ENCODE measurements around the gene UGCG.
"Not testable (repeated sequence)": the region's sequence is repeated elsewhere in the genome, so short reads cannot be mapped to it uniquely, and the experiment has no call there.

The UGCG gene

DNA sequence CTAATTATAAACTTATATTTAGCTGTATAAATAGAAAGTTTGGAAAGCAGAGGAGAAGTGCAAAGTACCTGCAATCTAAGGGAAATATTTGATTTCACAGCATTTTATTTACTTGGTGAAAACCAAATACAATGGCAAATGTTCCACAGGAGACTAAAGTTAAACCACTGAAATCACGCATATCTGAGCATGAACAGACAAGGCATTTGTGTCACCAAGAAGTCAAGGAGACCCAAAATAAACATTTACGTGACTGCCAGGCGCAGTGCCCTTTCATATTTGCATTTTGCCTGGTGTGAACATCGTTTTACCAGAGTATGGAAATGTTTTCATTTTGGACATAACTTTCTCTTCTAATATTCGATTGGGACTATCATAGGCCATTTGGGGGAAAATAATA is 20.6 kb downstream of the UGCG start:
- in situ Hi-C loops (cut with MboI; ENCODE audit: low sequenced_read_pairs), result no loop called here

DNA sequence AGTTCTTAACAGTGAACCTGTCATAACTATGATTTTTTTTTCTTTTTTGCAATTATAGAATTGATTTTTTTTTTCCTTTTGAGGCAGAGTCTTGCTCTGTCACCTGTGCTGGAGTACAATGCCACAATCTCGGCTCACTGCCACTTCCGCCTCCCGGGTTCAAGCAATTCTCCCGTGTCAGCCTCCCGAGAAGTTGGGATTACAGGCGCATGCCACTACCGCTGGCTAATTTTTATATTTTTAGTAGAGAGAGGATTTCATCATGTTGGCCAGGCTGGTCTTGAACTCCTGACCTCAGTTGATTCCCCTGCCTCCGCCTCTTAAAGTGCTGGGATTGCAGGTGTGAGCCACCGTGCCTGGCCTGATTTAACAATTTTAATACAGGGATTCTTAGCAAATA is 21.4 kb downstream of the UGCG start:
- in situ Hi-C loops (cut with MboI; ENCODE audit: low sequenced_read_pairs), result no loop called here

DNA sequence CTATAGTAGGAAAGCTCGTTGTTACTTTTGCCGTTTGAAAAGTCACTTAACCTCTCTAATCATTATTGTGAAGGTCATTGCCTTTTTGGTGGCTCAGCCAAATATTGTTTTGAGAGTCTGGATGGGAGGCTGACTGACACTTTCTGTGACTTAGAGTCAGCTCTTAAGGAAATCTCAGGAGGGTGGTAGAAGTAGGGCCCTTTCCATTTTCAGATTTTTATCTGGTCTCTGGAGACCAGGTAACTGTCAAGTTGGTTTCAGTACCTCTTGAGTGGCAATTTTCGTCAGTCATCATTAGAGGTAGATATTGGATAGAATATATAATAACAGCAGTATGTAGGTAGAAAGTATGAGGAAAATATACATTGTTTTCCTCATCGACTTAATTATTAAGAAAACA is 23.3 kb downstream of the UGCG start:
- in situ Hi-C loops (cut with MboI; ENCODE audit: low sequenced_read_pairs), result no loop called here

GRCh38 chr9:111920531-111920930 is 23.9 kb downstream of the UGCG start:
- in situ Hi-C loops (cut with MboI; ENCODE audit: low sequenced_read_pairs), result no loop called here

DNA sequence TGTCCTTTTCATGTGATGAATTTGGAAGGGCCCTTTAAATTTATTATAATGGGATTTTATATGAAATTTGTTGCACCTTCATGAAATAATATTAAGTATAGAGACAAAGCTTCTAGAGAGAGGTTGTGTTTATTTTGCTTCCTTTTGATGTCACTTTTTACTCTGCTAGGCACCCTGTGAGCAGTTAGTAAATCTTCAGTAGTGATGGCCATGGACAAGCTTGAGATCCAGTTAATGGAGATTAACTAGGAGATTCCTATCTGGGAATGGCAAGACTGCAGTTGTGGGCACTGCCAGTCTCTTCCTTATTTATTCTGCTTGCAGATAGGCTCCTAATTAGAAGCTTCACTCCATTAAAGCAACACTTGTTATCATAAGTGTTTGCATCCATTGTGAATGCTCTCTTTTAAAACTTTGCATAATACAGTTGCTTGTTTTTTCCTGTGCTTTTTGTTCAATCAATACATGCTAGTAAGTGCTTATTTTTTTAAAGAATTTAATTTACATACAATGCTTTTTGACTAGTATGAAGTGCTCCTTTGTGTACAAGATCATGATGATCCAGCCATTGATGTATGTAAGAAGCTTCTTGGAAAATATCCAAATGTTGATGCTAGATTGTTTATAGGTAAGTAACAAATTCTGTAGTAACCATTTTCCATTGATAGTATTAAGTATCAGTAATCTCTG is 25.9 kb downstream of the UGCG start:
- in situ Hi-C loops (cut with MboI; ENCODE audit: low sequenced_read_pairs), result no loop called here

- in situ Hi-C loops (cut with MboI; ENCODE audit: low sequenced_read_pairs), result no loop called here
Observed at GRCh38 chr9:111924281-111924680, 27.7 kb downstream of the UGCG start.

DNA sequence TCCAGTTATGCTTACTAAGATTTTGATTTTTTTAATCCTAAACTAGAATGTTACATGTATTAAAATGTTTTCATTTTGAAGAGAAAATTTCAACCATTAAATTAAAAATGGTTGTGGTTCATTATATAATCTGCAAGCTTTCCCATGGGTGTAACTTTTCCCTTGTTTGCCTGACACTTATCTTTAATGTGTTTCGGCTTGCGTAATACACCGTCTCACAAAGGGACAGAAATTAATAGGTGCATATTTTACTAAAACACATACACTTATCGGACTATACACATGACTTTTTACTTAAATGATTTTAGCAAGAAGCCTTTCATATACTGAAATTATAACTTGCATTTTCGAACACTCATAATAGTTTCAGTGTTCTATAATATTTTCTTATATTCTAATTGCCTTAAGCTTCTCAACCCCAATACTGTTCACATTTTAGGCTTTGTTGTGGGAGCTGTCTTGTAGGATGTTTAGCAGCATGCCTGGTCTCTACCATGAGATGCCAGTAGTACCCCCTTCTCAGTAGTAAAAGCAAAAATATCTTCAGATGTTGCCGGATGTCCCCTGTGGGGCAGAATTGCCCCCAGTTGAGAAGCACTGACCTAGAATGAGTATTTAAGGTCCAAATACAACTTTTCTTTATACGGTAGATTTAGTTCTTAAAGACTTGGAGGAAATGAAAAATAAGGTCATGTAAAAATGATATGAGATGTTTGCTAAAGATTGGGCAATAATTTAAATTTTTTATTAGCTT is 28.6 kb downstream of the UGCG start:
- in situ Hi-C loops (cut with MboI; ENCODE audit: low sequenced_read_pairs), result no loop called here

DNA sequence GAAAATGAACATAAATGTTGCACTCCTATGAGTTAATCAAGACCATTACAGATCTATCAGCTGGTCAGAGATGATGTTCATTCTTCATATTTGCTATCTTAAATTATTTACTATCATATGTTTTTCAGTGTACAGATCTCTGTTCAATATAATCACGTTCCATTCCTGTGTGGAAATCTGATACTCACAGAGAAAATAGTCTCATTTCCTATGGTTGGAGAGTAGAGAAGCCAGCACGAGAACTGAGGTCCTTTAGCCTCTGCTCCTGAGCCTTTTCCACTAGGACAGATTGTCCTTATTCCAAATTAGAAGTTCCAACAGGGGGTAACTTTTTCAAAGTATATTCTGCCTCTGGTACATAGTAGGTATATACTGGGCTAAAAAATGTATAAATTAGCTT is 29.2 kb downstream of the UGCG start:
- in situ Hi-C loops (cut with MboI; ENCODE audit: low sequenced_read_pairs), result no loop called here

DNA sequence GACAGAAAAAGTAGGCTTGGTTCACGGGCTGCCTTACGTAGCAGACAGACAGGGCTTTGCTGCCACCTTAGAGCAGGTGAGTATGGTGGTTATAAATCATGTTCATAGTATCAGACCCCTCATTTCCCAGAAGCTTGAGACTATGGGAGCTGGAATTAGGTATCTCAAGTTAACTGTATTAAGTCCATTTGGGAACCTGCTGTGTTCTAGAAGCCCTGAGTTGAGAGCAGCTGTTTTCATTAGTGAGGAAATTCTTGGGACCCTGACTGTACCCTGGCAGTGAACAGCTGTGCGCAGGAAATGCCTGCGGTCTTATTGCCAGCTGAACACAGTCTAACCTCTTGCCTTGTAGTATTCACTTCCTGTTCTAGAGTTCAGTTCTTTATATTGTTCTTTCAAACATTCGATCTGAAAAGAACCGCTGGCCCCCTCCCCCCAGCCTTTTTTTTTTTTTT is 29.8 kb downstream of the UGCG start:
- in situ Hi-C loops (cut with MboI; ENCODE audit: low sequenced_read_pairs), result no loop called here

GRCh38 chr9:111928359-111928720 is 31.7 kb downstream of the UGCG start:
- in situ Hi-C loops (cut with MboI; ENCODE audit: low sequenced_read_pairs), result no loop called here

- in situ Hi-C loops (cut with MboI; ENCODE audit: low sequenced_read_pairs), result no loop called here
Observed at GRCh38 chr9:111934747-111935146, 38.1 kb downstream of the UGCG start.

DNA sequence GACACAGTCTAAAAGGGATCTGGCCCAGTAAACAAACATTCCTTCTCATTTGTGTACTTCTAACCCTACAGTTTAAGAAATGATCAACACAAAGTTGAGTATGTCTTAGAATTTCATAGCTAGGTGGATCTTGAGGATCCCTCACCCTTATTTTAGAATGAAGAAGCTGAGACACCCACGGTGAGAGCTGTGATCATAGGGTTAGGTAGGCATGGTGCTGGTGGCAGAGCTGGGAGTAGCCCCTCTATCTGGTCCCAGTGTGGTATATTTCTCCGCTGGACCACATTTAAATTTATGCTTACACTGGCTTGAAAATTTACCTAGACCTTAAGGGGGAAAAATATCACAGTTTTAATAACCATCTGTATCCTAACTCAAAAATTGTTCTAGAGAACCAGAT is 39.8 kb downstream of the UGCG start:
- in situ Hi-C loops (cut with MboI; ENCODE audit: low sequenced_read_pairs), result no loop called here

DNA sequence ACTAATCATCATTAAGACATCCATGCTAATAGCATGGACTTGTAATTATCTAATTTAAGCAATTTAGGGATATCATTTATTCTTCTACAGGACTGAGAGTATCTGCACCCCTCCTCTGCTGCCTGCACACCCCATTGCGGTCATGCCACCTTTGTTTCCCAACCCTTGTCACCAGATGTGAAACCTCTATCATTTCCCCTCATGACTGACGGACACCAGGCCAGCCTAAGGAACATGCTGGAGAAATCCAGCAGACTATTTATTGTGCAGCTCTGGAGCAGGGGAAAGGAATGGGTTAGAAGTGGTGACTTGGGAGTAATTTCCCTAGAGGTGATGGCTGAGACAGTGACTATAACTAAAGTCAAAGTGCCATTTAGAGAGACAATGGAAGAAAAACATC is 40.7 kb downstream of the UGCG start:
- in situ Hi-C loops (cut with MboI; ENCODE audit: low sequenced_read_pairs), result no loop called here

- in situ Hi-C loops (cut with MboI; ENCODE audit: low sequenced_read_pairs), result no loop called here
Observed at GRCh38 chr9:111937781-111938426, 41.3 kb downstream of the UGCG start.

- in situ Hi-C loops (cut with MboI; ENCODE audit: low sequenced_read_pairs), result no loop called here
Observed at GRCh38 chr9:111938427-111938800, 41.8 kb downstream of the UGCG start.

DNA sequence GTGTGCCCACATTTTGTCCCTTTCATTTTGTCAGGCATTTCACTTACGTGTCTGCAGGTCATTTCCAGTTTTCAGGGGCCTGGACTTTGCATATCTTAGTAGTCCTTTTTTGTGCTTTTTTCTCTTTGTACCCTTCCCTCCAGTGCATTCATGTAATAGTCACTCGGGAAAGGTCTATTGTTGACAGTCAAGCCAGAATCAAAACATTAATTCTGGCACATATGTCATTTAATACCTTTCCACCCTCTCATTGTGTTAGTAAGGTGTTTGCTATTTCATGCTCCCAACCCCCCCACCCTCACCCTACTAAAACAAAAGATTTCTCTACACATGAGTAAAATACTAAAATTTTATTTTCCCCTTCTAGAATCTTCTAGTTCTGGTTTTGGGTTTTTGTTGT is 42.7 kb downstream of the UGCG start:
- in situ Hi-C loops (cut with MboI; ENCODE audit: low sequenced_read_pairs), result no loop called here

DNA sequence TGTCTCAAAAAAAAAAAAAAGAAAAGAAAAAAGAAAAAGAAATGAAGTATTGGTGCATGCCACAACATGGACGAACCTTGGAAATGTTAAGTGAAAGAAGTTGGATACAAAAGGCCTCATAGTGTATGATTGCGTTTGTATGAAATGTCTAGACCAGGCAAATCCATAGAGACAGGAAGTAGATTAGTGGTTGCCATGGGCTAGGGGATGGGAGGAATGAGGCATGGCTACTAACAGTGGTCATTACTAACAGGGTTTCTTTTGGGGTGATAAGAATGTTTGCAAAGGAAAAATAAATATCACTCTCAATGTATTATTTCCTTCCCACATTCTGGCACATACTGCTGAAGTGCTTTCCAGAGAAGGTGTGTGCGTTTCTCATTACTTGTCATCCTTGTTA is 44.1 kb downstream of the UGCG start:
- in situ Hi-C loops (cut with MboI; ENCODE audit: low sequenced_read_pairs), result no loop called here

DNA sequence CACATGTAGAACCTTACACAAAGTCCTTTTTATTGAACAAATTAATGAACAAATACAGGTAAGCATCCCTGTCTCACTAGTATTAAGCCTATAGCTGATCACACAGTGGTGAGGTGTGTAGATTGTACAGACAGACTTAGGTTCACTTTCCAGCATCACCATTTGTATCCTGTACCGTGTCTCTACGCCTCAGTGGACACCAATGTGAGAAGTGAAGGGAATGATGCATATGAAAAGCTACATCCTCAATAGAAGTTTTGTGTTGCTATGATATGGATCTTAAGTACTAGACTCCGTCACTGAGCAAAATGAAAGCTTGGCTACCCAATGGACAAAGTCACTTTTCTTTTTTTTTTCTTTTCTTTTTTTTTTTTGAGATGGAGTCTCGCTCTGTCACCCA is 46.6 kb downstream of the UGCG start:
- in situ Hi-C loops (cut with MboI; ENCODE audit: low sequenced_read_pairs), result no loop called here

GRCh38 chr9:111943746-111944145 is 47.1 kb downstream of the UGCG start:
- in situ Hi-C loops (cut with MboI; ENCODE audit: low sequenced_read_pairs), result no loop called here

DNA sequence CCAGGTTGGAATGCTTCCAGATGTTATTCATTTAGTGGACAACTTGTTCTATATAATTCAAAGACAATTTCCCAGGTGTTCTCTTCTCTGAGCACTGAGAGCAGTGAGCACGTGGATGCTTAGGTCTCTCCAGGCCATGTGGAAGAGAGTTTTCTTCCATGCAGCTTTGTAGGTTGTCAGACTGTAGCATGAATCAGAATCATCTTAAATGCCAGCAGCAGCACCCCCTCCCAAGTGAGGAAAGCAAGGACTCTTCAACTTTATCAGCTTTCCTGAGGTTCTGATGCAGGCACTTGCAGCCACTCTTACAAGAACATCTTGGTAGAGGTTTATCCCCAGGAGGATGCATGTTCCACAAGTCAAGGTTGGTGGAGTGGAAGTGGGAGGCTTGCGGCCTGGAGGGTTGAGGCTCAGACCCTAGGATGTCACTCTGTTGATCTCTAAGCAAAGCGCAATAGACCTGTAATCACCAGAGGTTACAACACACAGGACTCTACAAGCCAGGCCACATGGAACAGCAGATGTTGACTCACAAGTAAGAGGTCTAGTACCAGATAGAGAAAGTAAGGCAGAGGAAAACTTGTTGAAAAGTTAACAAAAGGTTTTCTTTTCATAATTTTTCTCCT is 47.7 kb downstream of the UGCG start:
- in situ Hi-C loops (cut with MboI; ENCODE audit: low sequenced_read_pairs), result no loop called here

- in situ Hi-C loops (cut with MboI; ENCODE audit: low sequenced_read_pairs), result no loop called here
Observed at GRCh38 chr9:111945216-111945615, 48.6 kb downstream of the UGCG start.

DNA sequence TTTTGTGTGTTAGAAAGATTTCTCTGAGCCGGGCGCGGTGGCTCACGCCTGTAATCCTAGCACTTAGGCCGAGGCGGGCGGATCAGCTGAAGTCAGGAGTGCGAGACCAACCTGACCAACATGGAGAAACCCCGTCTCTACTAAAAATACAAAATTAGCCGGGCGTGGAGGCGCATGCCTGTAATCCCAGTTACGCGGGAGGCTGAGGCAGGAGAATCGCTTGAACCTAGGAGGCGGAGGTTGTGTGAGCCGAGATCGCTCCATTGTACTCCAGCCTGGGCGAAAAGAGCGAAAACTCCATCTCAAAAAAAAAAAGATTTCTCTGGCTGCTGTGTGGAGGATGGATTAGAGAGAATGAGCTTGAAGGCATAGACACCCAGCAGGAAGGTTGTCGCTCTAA is 51.5 kb downstream of the UGCG start:
- in situ Hi-C loops (cut with MboI; ENCODE audit: low sequenced_read_pairs), result not testable (repeated sequence)
